ENCODE results near the gene RBM23. TPM values are rescaled to one million over a fixed set of nuclear protein-coding genes. Genes with fewer than 3 reads are reported as not detected.

Gene RBM23
- total and polyA plus RNA-seq, 5 donors from 2014 or later = 43.1 to 108 (median 49.8) TPM

DNA sequence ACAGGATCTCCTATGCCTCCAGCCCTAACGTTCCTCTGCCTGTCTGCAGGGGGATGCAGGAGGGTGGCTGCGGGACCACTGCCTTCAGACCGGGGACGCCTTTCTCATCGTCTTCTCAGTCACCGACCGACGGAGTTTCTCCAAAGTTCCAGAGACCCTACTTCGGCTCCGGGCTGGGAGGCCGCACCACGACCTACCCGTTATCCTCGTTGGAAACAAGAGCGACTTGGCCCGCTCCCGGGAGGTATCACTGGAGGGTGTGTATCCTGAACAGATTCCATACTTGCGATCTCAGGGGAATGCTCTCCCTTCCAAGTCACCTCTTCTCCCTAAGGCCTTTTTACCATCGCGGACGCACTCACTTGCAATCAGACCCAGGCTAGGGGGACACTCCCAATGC is 33.0 kb downstream of the RBM23 start:
- Mint-ChIP-seq H3K4me1 (peaks cover 5 to 75% (median 38%) of the 10 kb centered on the region in 4 donors), H3K9me3 (peaks cover 0 to 1% (median 0%) of the 10 kb centered on the region in 7 donors), H3K27me3 (no peaks in the 10 kb centered on the region), H3K4me3 (peak overlapping the region; percentile 3 to 96 (median 93)), H3K36me3 (peaks cover 9% of the 10 kb centered on the region), H3K27ac (peak overlapping the region; percentile 20 to 98 (median 91))
- peak overlapping the region; percentile 47 for H3K4me3 ChIP-seq (ENCODE audit: low read depth, low read length)
- DNase-seq (no peak), ATAC-seq (ENCODE audit: low read depth in 2 of 2) (no peak)
- H3K36me3 ChIP-seq (ENCODE audit: control insufficient read depth, insufficient read depth, low read length) = no peaks in the 10 kb centered on the region
- no peaks in the 10 kb centered on the region for H3K27me3 ChIP-seq (ENCODE audit: control insufficient read depth, insufficient read depth, low read length)
- H3K27ac ChIP-seq (ENCODE audit: insufficient read depth, low read length, poor library complexity, severe bottlenecking) = peak overlapping the region; percentile 85
- H3K4me1 ChIP-seq (ENCODE audit: control insufficient read depth, insufficient read depth, low read length, poor library complexity, severe bottlenecking) = peaks cover 41% of the 10 kb centered on the region
- no peaks in the 10 kb centered on the region for H3K9me3 ChIP-seq (ENCODE audit: control insufficient read depth in 2 of 2, low read length in 2 of 2)

DNA sequence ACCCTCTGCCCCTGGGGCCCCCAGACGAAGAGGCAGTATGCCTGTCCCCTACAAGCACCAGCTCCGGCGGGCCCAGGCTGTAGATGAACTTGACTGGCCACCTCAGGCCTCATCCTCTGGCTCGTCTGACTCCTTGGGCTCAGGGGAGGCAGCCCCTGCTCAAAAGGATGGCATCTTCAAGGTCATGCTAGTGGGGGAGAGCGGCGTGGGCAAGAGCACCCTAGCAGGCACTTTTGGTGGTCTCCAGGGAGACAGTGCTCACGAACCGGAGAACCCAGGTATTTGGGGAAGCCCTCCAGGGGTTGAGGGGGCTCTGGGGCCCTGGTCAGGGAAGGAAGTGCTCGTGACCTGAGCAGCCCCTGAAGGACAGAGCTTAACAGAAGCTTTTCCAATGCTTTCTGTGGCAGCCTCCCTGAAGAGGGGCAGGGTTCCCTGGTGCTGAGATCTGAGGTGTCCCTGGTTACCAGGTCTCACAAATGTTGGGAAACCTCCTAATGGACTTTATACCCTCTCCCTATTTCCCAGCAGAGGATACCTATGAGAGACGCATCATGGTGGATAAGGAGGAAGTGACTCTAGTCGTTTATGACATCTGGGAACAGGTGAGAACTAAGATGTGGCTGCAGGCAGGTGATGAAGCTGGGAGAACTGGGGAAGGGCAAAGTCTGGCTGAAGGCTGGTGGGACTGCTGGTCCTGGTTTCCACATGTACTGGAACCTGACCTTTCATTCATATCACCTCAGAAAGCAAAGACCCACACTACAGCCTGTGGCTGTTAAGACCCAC is 34.0 kb downstream of the RBM23 start:
- peak overlapping the region; percentile 71 to 95 (median 83) for H3K4me3 Mint-ChIP-seq

GRCh38 chr14:22884076-22884737 is 34.7 kb downstream of the RBM23 start:
- Histone ChIP-seq H3K27ac (ENCODE audit: insufficient read depth, low read length, poor library complexity, severe bottlenecking) (no peak overlapping the region), H3K4me1 (ENCODE audit: control insufficient read depth, insufficient read depth, low read length, poor library complexity, severe bottlenecking) (peaks cover 32% of the 10 kb centered on the region), H3K9me3 (ENCODE audit: control insufficient read depth in 2 of 2, low read length in 2 of 2) (no peaks in the 10 kb centered on the region), H3K27me3 (ENCODE audit: control insufficient read depth, insufficient read depth, low read length) (no peaks in the 10 kb centered on the region), H3K4me3 (ENCODE audit: low read depth, low read length) (no peak overlapping the region), H3K36me3 (ENCODE audit: control insufficient read depth, insufficient read depth, low read length) (peaks cover 7% of the 10 kb centered on the region)
- Mint-ChIP-seq H3K4me1 (peaks cover 5 to 64% (median 28%) of the 10 kb centered on the region in 4 donors), H3K9me3 (peaks cover 0 to 1% (median 0%) of the 10 kb centered on the region in 7 donors), H3K27me3 (no peaks in the 10 kb centered on the region), H3K4me3 (peak overlapping the region in 2 of 4 donors; percentile 73 to 91), H3K27ac (peak overlapping the region; percentile 67 to 98 (median 85)), H3K36me3 (peaks cover 3% of the 10 kb centered on the region)
- ATAC-seq (ENCODE audit: low read depth in 2 of 2) (no peak), DNase-seq (no peak)

More for the DNA sequence above, 34.0 kb downstream of the RBM23 start:
- no peaks in the 10 kb centered on the region for H3K9me3 ChIP-seq (ENCODE audit: control insufficient read depth in 2 of 2, low read length in 2 of 2)
- no peak overlapping the region for H3K4me3 ChIP-seq (ENCODE audit: low read depth, low read length)
- peaks cover 4% of the 10 kb centered on the region for H3K36me3 Mint-ChIP-seq
- DNase-seq (no peak), ATAC-seq (ENCODE audit: low read depth in 2 of 2) (no peak)
- H3K27me3 Mint-ChIP-seq = no peaks in the 10 kb centered on the region
- H3K27ac ChIP-seq (ENCODE audit: insufficient read depth, low read length, poor library complexity, severe bottlenecking) = no peak overlapping the region
- H3K9me3 Mint-ChIP-seq = peaks cover 0 to 1% (median 0%) of the 10 kb centered on the region in 7 donors
- no peaks in the 10 kb centered on the region for H3K27me3 ChIP-seq (ENCODE audit: control insufficient read depth, insufficient read depth, low read length)
- peak overlapping the region; percentile 37 to 98 (median 74) for H3K27ac Mint-ChIP-seq
- no peaks in the 10 kb centered on the region for H3K36me3 ChIP-seq (ENCODE audit: control insufficient read depth, insufficient read depth, low read length)
- H3K4me1 Mint-ChIP-seq = peaks cover 5 to 68% (median 32%) of the 10 kb centered on the region in 4 donors
- H3K4me1 ChIP-seq (ENCODE audit: control insufficient read depth, insufficient read depth, low read length, poor library complexity, severe bottlenecking) = peaks cover 40% of the 10 kb centered on the region

DNA sequence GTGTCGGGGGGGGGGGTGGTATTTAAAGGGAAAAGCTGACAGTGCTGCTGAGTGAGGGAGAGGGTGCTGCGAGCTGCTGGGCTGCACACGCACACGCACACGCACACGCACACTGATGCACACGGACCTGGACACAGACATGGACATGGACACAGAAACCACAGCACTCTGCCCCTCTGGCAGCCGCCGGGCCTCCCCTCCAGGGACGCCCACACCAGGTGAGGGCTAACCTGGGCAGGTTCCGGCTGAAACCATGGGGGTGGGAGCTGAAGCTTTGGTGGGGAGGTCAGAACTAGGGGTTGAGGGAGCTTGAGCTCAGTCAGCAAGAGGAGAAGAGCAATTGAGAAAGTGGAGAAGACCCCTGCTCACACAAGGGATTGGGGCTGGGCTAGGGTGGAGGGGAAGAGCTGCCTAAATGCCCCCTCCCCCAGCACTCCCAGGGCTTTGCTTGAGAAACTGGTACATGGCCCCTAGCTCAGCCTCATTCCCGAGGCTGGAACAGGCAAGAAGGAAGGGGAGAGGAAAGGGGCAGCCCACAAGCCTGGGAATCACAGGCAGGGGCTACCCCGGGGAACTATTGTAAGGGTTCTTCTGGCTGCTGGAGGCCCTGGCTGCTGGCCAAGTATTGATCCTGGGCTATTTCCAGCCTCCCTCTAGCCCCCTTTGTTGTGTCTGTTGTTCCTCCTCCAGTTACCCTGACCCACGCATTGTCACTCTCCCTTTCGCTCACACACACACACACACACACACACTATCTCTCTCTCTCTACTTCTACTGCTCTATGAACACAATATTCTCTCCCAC is 35.6 kb downstream of the RBM23 start, which contains the start of gene REM2:
Gene REM2, plus strand, starts transcription at position 50 of the 804 bp plus-strand sequence. Its CDS starts 66 bp downstream, at position 116.
- DNase-seq = no peak
- Histone ChIP-seq H3K27ac (ENCODE audit: insufficient read depth, low read length, poor library complexity, severe bottlenecking) (no peak within 1 kb of the TSS), H3K4me1 (ENCODE audit: control insufficient read depth, insufficient read depth, low read length, poor library complexity, severe bottlenecking) (peaks cover 26% of the 10 kb centered on the region), H3K9me3 (ENCODE audit: control insufficient read depth in 2 of 2, low read length in 2 of 2) (no peaks in the 10 kb centered on the region), H3K36me3 (ENCODE audit: control insufficient read depth, insufficient read depth, low read length) (peaks cover 15% of the 10 kb centered on the region), H3K27me3 (ENCODE audit: control insufficient read depth, insufficient read depth, low read length) (no peaks in the 10 kb centered on the region), H3K4me3 (ENCODE audit: low read depth, low read length) (no peak within 1 kb of the TSS)
- Mint-ChIP-seq H3K9me3 (peaks cover 0 to 1% (median 0%) of the 10 kb centered on the region in 7 donors), H3K36me3 (peaks cover 12% of the 10 kb centered on the region), H3K4me3 (peak within 1 kb of the TSS in 3 of 4 donors; percentile 12 to 91 (median 76)), H3K4me1 (peaks cover 5 to 59% (median 26%) of the 10 kb centered on the region in 4 donors), H3K27ac (peak within 1 kb of the TSS; percentile 67 to 98 (median 85)), H3K27me3 (no peaks in the 10 kb centered on the region)
- no peak for ATAC-seq (ENCODE audit: low read depth in 2 of 2)

DNA sequence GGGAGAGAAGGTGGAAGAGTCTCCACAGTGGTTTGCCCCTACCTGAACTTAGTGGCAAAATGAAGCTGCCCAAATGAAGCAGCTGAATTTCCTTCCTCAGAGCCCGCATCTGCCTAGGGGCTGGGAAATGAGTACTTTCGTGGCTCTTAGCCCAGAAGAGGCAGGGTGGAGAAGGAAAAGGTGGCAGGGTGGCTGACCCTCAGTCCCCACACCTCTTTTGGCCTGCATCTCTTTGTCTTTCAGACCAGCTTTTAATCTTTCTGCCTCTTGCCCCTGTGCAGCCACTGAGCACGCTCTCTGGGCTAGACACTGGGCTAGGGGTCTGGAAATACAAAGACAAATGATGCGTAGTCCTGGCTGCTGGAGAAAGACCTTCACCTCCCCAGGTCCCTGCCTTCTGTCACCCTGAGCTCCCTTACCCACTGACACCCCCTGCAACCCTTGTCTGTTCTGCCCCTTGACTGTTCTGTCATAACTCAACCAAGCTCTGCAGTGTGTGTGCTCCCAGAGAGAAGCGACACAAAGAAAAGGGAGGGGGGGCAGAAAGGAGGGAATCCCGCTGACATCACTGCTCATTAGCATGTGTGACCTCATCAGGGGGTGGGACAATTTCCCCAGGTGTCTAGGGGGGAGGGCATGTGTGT is 36.3 kb downstream of the RBM23 start:
- peak overlapping the region in 2 of 4 donors; percentile 4 to 76 for H3K4me3 Mint-ChIP-seq
- Histone ChIP-seq H3K36me3 (ENCODE audit: control insufficient read depth, insufficient read depth, low read length) (peaks cover 22% of the 10 kb centered on the region), H3K4me3 (ENCODE audit: low read depth, low read length) (no peak overlapping the region), H3K9me3 (ENCODE audit: control insufficient read depth in 2 of 2, low read length in 2 of 2) (no peaks in the 10 kb centered on the region), H3K27me3 (ENCODE audit: control insufficient read depth, insufficient read depth, low read length) (no peaks in the 10 kb centered on the region), H3K4me1 (ENCODE audit: control insufficient read depth, insufficient read depth, low read length, poor library complexity, severe bottlenecking) (peaks cover 18% of the 10 kb centered on the region), H3K27ac (ENCODE audit: insufficient read depth, low read length, poor library complexity, severe bottlenecking) (no peak overlapping the region)
- DNase-seq = peak in 1 of 3 donors; percentile 38
- H3K36me3 Mint-ChIP-seq = peaks cover 19% of the 10 kb centered on the region
- no peaks in the 10 kb centered on the region for H3K27me3 Mint-ChIP-seq
- peaks cover 5 to 56% (median 23%) of the 10 kb centered on the region in 4 donors for H3K4me1 Mint-ChIP-seq
- H3K9me3 Mint-ChIP-seq = peaks cover 0 to 1% (median 0%) of the 10 kb centered on the region in 7 donors
- ATAC-seq (ENCODE audit: low read depth in 2 of 2) = no peak
- H3K27ac Mint-ChIP-seq = peak overlapping the region in 2 of 3 donors; percentile 63 to 98

- Mint-ChIP-seq H3K4me3 (peak overlapping the region in 1 of 4 donors; percentile 4), H3K36me3 (peaks cover 21% of the 10 kb centered on the region), H3K9me3 (peaks cover 0 to under 1% (median 0%) of the 10 kb centered on the region in 7 donors), H3K27me3 (no peaks in the 10 kb centered on the region), H3K4me1 (peaks cover under 1 to 53% (median 18%) of the 10 kb centered on the region in 4 donors), H3K27ac (peak overlapping the region in 1 of 3 donors; percentile 81)
- peaks cover 13% of the 10 kb centered on the region for H3K4me1 ChIP-seq (ENCODE audit: control insufficient read depth, insufficient read depth, low read length, poor library complexity, severe bottlenecking)
- no peaks in the 10 kb centered on the region for H3K9me3 ChIP-seq (ENCODE audit: control insufficient read depth in 2 of 2, low read length in 2 of 2)
- no peak overlapping the region for H3K27ac ChIP-seq (ENCODE audit: insufficient read depth, low read length, poor library complexity, severe bottlenecking)
- ATAC-seq (ENCODE audit: low read depth in 2 of 2) (no peak), DNase-seq (no peak)
- no peaks in the 10 kb centered on the region for H3K27me3 ChIP-seq (ENCODE audit: control insufficient read depth, insufficient read depth, low read length)
- H3K4me3 ChIP-seq (ENCODE audit: low read depth, low read length) = no peak overlapping the region
- peaks cover 28% of the 10 kb centered on the region for H3K36me3 ChIP-seq (ENCODE audit: control insufficient read depth, insufficient read depth, low read length)
Measured at GRCh38 chr14:22882064-22882463, 36.9 kb downstream of the RBM23 start.
